Sigmoid colon (tissue), 7 donors: ENCODE data around the gene LENEP. TPM values are rescaled to one million over a fixed set of nuclear protein-coding genes. Genes with fewer than 3 reads are reported as not detected.

Experiments
- DNase-seq: peaks from one replicate; pipeline ENCODE4 v3.0.0-alpha.2; 2019
- H3K27ac ChIP-seq, 4 donors: fragments of 200-600 bp; sonication (generic); one replicate each; pipeline ENCODE4 v1.5.1; 2016 to 2019; ENCODE audit warnings: mild to moderate bottlenecking in 1 of 4
- H3K27me3 ChIP-seq, 3 donors: fragments of 200-600 bp; sonication (generic); one replicate each; pipeline ENCODE4 v1.5.1; 2019; ENCODE audit warnings: mild to moderate bottlenecking in 1 of 3
- H3K36me3 ChIP-seq, 4 donors: fragments of 200-600 bp; sonication (generic); one replicate each; pipeline ENCODE4 v1.5.1; 2016 to 2019
- H3K4me1 ChIP-seq, 4 donors: fragments of 200-600 bp; sonication (generic); one replicate each; pipeline ENCODE4 v1.5.1; 2017 to 2019
- H3K4me3 ChIP-seq, 4 donors: fragments of 200-600 bp; sonication (generic); one replicate each; pipeline ENCODE4 v1.5.1; 2017 to 2019; ENCODE audit warnings: mild to moderate bottlenecking in 2 of 4, moderate library complexity in 1 of 4
- H3K9me3 ChIP-seq, 4 donors: fragments of 200-600 bp in 3 of 4; sonication (generic) in 3 of 4; one replicate each; pipeline versions ENCODE4 v1.5.1 to v1.6.1; 2013 to 2019
- EP300 ChIP-seq, 4 donors: sonication (generic); formaldehyde crosslinking; IDR thresholded peaks; one replicate each; pipeline ENCODE4 v1.6.1; 2017; ENCODE audit warnings: antibody characterized with exemption in 4 of 4
- POLR2A ChIP-seq, 2 donors: fragments of 450-650 bp; IDR thresholded peaks; one replicate each; pipeline ENCODE4 v1.6.1; 2016; ENCODE audit warnings: antibody characterized with exemption in 2 of 2, mild to moderate bottlenecking in 2 of 2, moderate library complexity in 2 of 2
- POLR2AphosphoS5 ChIP-seq, 4 donors: sonication (generic); formaldehyde crosslinking; IDR thresholded peaks; one replicate each; pipeline ENCODE4 v1.6.1; 2017; ENCODE audit warnings: antibody characterized with exemption in 4 of 4
- WGBS, 2 donors: extraction: QIAGEN DNeasy Blood & Tissue Kit; methylation state at CpG; one replicate each; pipeline ENCODE4 v1.1.7; 2013; 5-methylcytosine and 5-hydroxymethylcytosine counted together
- intact Hi-C: fragments of 100-400 bp; cut with DNase I; formaldehyde crosslinking; loops from one replicate; pipeline ENCODE4 v1.15.1; 2023
- polyA plus RNA-seq, 3 donors: library from polyadenylated mRNA; stranded (reverse); fragments of 200-250 nt; gene quantifications; one replicate each; pipeline ENCODE4 v1.2.3, GENCODE V29; 2013
- total RNA-seq, 4 donors: library from RNA; depleted of rRNA; stranded (reverse); fragments of >200 nt; gene quantifications; one replicate each; pipeline ENCODE4 v1.1.0, GENCODE V29; 2016
- TF ChIP-seq, protein P1 (sequence below), 4 experiments: fragments of 450-650 bp in 3 of 4; fragments of 200-600 bp in 1 of 4; IDR thresholded peaks; one replicate each; pipeline ENCODE4 v1.5.1; 2016 to 2019; ENCODE audit warnings: antibody characterized with exemption in 4 of 4, mild to moderate bottlenecking in 3 of 4, moderate library complexity in 2 of 4
- donor health status: healthy with polysubstance abuse.
- donor health status: Bipolar disorder and iron deficiency.
- donor health status: healthy.

LENEP gene
- total and polyA plus RNA-seq, 7 donors, result 0.39 TPM; not detected in 6

DNA sequence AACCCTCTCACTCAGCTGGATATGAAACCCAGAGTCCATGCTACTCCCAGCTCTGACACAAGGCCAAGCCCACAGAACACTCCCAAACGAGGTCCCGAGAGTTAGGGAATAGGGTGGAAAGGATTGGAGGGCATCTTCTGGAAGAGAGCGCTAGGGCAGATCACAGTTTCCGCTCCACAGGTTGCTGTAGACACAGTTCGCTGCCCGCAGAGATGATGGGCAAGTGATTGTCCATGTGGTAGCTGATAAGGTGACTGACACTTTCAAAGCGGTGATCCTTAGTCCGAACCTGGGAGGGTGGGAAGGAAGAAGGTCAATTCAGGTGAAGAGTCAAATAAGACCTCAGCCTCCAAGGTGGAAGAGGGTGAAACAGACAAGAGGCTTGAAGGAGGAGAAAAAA lies 29.7 kb upstream of the LENEP start:
- no peak for TF ChIP-seq POLR2AphosphoS5 (IDR thresholded peaks at IDR 0.05)
- TF ChIP-seq, protein P1, sequence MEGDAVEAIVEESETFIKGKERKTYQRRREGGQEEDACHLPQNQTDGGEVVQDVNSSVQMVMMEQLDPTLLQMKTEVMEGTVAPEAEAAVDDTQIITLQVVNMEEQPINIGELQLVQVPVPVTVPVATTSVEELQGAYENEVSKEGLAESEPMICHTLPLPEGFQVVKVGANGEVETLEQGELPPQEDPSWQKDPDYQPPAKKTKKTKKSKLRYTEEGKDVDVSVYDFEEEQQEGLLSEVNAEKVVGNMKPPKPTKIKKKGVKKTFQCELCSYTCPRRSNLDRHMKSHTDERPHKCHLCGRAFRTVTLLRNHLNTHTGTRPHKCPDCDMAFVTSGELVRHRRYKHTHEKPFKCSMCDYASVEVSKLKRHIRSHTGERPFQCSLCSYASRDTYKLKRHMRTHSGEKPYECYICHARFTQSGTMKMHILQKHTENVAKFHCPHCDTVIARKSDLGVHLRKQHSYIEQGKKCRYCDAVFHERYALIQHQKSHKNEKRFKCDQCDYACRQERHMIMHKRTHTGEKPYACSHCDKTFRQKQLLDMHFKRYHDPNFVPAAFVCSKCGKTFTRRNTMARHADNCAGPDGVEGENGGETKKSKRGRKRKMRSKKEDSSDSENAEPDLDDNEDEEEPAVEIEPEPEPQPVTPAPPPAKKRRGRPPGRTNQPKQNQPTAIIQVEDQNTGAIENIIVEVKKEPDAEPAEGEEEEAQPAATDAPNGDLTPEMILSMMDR (IDR thresholded peaks at IDR 0.05), result no peak
- TF ChIP-seq POLR2A (IDR thresholded peaks at IDR 0.05), result no peak
- TF ChIP-seq EP300 (IDR thresholded peaks at IDR 0.05), result no peak
- intact Hi-C loops, result loop anchor here (5.0 kb wide), 1 partner anchor 34 kb away; no protein-coding TSS in a partner anchor
- DNase-seq, result no peak
- H3K4me1 ChIP-seq, result peaks cover 0 to 38% (median 34%) of the 10 kb centered on the region in 4 donors
- H3K36me3 ChIP-seq, result peaks cover 29 to 71% (median 53%) of the 10 kb centered on the region in 4 donors
- no peak overlapping the region for H3K4me3 ChIP-seq
- H3K27me3 ChIP-seq, result no peaks in the 10 kb centered on the region
- H3K9me3 ChIP-seq, result no peaks in the 10 kb centered on the region
- 83 to 90% methylated on average over 8 of the region's 8 CpGs for WGBS, 2 donors
- peak overlapping the region in 2 of 4 donors; percentile 94 to 98 for H3K27ac ChIP-seq

DNA sequence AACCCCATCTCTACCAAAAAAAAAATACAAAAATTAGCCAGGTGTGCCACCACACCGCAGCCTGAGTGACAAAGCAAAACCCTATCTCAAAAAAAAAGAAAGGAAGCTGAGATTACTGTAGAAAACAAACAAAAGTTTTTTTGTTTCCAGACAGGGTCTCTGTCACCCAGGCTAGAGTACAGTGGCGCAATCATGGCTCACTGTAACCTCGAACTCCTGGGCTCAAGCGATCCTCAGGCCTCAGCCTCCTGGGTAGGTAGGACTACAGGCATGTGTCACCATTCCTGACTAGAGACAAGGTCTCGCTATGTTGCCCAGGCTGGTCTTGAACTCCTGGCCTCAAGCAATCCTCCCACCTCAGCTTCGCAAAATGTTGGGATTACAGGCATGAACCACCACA lies 29.0 kb upstream of the LENEP start:
- H3K27ac ChIP-seq, result no peak overlapping the region
- H3K27me3 ChIP-seq, result no peaks in the 10 kb centered on the region
- peaks cover 0 to 44% (median 37%) of the 10 kb centered on the region in 4 donors for H3K4me1 ChIP-seq
- no peak for DNase-seq
- no peaks in the 10 kb centered on the region for H3K9me3 ChIP-seq
- TF ChIP-seq POLR2A (IDR thresholded peaks at IDR 0.05), result no peak
- TF ChIP-seq EP300 (IDR thresholded peaks at IDR 0.05), result no peak
- TF ChIP-seq, protein P1 (IDR thresholded peaks at IDR 0.05), result no peak
- TF ChIP-seq POLR2AphosphoS5 (IDR thresholded peaks at IDR 0.05), result no peak
- intact Hi-C loops, result loop anchor here (5.0 kb wide), 1 partner anchor 33 kb away; no protein-coding TSS in a partner anchor
- H3K36me3 ChIP-seq, result peaks cover 23 to 64% (median 46%) of the 10 kb centered on the region in 4 donors
- 91 to 94% methylated on average over 6 of the region's 6 CpGs for WGBS, 2 donors
- no peak overlapping the region for H3K4me3 ChIP-seq

DNA sequence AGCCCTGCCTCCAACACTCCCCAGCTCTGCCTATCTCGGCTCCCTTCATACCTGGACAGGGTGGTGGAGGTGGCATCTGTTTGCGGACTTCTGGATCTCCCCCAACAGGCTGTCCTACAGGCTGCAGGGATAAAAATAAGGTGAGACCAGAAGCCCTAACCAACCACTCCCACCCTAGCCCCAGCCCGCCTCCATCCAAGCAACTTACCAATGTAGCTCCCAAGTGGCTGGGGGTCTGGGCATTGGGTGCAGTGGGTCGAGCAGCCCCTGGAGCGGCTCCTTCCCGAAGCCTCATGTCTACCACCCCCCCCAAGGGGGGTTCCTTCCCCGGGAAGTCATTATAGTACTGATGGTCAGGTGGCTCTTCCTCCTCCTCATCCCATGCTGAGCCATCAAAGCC lies 27.3 kb upstream of the LENEP start:
- DNase-seq, result no peak
- Histone ChIP-seq H3K27ac (no peak overlapping the region), H3K36me3 (peaks cover 19 to 59% (median 42%) of the 10 kb centered on the region in 4 donors), H3K4me1 (peaks cover 0 to 46% (median 41%) of the 10 kb centered on the region in 4 donors), H3K27me3 (no peaks in the 10 kb centered on the region), H3K4me3 (no peak overlapping the region), H3K9me3 (no peaks in the 10 kb centered on the region)
- TF ChIP-seq, protein P1 (IDR thresholded peaks at IDR 0.05), result no peak
- no peak for TF ChIP-seq POLR2A (IDR thresholded peaks at IDR 0.05)
- TF ChIP-seq POLR2AphosphoS5 (IDR thresholded peaks at IDR 0.05), result no peak
- no peak for TF ChIP-seq EP300 (IDR thresholded peaks at IDR 0.05)
- 92 to 96% methylated on average over 7 of the region's 7 CpGs for WGBS, 2 donors
- intact Hi-C loops, result no loop called here

DNA sequence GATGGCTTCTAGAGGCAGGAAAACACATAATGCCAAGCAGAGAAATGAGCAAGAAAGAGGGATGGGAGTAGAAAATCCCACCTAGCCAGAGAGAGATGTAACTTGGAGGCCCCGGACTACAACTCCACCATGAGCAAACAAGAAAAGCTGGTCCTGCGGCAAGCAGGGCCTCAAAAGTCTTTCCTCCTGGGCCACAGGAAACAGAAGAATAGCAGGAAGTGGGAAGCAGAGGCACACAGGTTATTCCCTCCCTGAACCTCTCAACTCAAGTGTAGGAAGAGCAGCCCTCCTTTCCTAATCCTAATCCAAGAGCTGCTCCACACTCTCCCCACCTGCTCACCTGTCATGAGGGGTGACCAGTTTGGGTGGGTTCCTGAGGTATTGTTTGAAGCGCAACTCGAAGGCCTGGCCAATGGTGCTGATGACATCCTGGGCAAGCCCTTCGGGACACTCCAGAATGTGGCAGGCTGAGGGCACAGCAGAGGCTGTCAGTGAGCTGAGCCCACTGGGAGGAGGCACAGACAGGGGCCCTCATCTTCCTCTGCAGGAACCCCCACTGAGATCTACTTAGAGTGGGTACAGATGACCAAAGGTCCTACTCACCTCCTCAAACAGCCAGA lies 25.9 kb upstream of the LENEP start:
- Histone ChIP-seq H3K4me1 (peaks cover 0 to 54% (median 51%) of the 10 kb centered on the region in 4 donors), H3K9me3 (no peaks in the 10 kb centered on the region), H3K27ac (peak overlapping the region in 3 of 4 donors; percentile 41 to 98 (median 98)), H3K36me3 (peaks cover 19 to 59% (median 42%) of the 10 kb centered on the region in 4 donors), H3K27me3 (no peaks in the 10 kb centered on the region), H3K4me3 (no peak overlapping the region)
- no peak for DNase-seq
- intact Hi-C loops, result no loop called here
- WGBS, 2 donors, result 78 to 81% methylated on average over 5 of the region's 5 CpGs
- TF ChIP-seq POLR2A (IDR thresholded peaks at IDR 0.05) (no peak), EP300 (IDR thresholded peaks at IDR 0.05) (no peak), POLR2AphosphoS5 (IDR thresholded peaks at IDR 0.05) (no peak)
- TF ChIP-seq, protein P1 (IDR thresholded peaks at IDR 0.05), result no peak
